Adrenal gland (tissue), 5 donors: ENCODE measurements around the gene PDE10A.

Source experiments
- CTCF ChIP-seq, 6 experiments: fragments of 450-650 bp in 4 of 6; fragments of 200-600 bp in 2 of 6; sonication (generic) in 1 of 6; IDR thresholded peaks; 1 replicate in 5 of 6; 2 replicates in 1 of 6; pipeline versions ENCODE4 v1.5.1 to v1.8.0; 2016 to 2021; ENCODE audit warnings: antibody characterized with exemption in 6 of 6, mild to moderate bottlenecking in 2 of 6, moderate library complexity in 1 of 6
- POLR2A ChIP-seq, 2 donors: fragments of 450-650 bp; IDR thresholded peaks; one replicate each; pipeline ENCODE4 v1.6.1; 2017; ENCODE audit warnings: antibody characterized with exemption in 2 of 2, mild to moderate bottlenecking in 2 of 2, moderate library complexity in 1 of 2
- donor health status: DM: no; HTN: no; CAD: no.

- TF ChIP-seq CTCF (IDR thresholded peaks at IDR 0.05) = no peak
- no peak for TF ChIP-seq POLR2A (IDR thresholded peaks at IDR 0.05)
Measured at GRCh38 chr6:165404697-165405096, 258.3 kb downstream of the PDE10A start.
